Neural cell (in vitro differentiated cells): ENCODE measurements around the gene CCDC77.

Experiments
- CTCF ChIP-seq: fragments of 450-650 bp; IDR thresholded peaks from 2 replicates; pipeline ENCODE4 v1.5.1; 2014; ENCODE audit warnings: antibody characterized with exemption, mild to moderate bottlenecking, moderate library complexity; ENCODE audit not compliant: poor library complexity, severe bottlenecking
- EZH2 ChIP-seq: fragments of 200-600, 300-800 bp; shearing (Covaris generic), sonication (generic); IDR thresholded peaks from 2 replicates; pipeline ENCODE4 v1.6.1; 2014; ENCODE audit warnings: antibody characterized with exemption, low read length, borderline replicate concordance, mild to moderate bottlenecking; ENCODE audit not compliant: insufficient read depth, poor library complexity, severe bottlenecking
- TAF1 ChIP-seq: IDR thresholded peaks from 2 replicates; pipeline ENCODE4 v1.6.1; 2012; ENCODE audit warnings: low read depth
- TF ChIP-seq, protein P1 (sequence below): IDR thresholded peaks from 2 replicates; pipeline ENCODE4 v1.6.1; 2012; ENCODE audit warnings: borderline replicate concordance

DNA sequence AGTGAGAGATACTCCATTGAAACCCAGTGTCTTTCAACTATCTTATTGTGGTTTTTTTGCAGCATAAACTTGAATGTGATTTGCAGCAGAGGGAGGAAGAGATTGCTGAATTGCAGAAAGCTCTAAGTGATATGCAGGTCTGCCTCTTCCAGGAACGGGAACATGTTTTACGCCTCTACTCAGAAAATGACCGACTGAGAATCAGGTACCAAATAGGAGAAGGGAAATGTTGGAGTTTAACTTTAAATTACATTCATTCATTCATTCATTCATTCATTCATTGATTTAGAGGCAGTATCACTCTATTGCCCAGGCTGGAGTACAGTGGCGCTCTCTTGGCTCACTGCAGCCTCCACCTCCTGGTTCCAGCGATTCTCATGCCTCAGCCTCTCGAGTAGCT is 17.0 kb downstream of the CCDC77 start:
- TF ChIP-seq, protein P1, sequence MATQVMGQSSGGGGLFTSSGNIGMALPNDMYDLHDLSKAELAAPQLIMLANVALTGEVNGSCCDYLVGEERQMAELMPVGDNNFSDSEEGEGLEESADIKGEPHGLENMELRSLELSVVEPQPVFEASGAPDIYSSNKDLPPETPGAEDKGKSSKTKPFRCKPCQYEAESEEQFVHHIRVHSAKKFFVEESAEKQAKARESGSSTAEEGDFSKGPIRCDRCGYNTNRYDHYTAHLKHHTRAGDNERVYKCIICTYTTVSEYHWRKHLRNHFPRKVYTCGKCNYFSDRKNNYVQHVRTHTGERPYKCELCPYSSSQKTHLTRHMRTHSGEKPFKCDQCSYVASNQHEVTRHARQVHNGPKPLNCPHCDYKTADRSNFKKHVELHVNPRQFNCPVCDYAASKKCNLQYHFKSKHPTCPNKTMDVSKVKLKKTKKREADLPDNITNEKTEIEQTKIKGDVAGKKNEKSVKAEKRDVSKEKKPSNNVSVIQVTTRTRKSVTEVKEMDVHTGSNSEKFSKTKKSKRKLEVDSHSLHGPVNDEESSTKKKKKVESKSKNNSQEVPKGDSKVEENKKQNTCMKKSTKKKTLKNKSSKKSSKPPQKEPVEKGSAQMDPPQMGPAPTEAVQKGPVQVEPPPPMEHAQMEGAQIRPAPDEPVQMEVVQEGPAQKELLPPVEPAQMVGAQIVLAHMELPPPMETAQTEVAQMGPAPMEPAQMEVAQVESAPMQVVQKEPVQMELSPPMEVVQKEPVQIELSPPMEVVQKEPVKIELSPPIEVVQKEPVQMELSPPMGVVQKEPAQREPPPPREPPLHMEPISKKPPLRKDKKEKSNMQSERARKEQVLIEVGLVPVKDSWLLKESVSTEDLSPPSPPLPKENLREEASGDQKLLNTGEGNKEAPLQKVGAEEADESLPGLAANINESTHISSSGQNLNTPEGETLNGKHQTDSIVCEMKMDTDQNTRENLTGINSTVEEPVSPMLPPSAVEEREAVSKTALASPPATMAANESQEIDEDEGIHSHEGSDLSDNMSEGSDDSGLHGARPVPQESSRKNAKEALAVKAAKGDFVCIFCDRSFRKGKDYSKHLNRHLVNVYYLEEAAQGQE, result no peak
- TF ChIP-seq CTCF, result no peak
- TF ChIP-seq EZH2, result no peak
- TF ChIP-seq TAF1, result no peak
